CD4-positive, alpha-beta T cell treated with Interleukin-21 for 1 hour (primary cell): ENCODE data around the gene TRIM39.
"Not testable (repeated sequence)": the region's sequence is repeated elsewhere in the genome, so short reads cannot be mapped to it uniquely, and the experiment has no call there.

Experiments
- DNase-seq: peaks from one replicate; pipeline ENCODE4 v3.0.0-alpha.2; 2020

TRIM39 gene

DNA sequence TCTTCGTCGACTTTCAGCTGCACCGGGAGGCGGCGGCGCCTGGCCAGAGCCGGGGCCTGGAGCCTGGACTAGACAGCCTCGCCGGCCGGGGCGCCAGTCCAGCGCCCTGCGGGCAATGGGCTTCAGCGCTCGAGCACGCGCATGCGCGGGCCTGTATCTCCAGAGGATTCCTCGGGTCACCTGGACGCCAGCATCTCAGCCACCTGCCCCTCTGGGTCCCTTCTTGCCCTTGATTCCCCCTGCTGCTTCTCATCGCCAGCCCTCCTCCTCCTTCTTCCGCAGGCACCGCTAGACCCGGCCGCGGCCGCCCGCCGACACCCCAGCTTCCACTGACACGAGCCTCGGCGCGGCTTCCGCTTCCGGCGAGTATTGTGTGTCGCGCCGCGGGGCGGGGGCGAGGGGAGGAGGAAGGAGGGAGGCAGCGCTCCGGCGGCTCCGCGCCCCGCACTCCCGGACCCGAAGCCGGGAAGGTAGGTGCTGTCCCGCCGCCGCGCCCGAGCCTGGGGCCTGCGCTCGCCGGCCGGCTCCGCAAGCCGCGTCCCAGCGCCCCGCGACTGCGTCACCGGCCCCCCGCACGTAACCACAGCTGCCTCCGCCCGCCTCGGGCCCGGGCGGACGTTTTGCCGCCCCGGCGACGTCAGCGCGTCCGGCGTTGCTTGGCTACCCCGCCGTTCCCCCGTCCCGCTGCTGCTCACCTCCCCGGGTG is at the start of gene TRIM39:
Gene TRIM39 (plus strand): TSS at position 402 of the 706 bp plus-strand sequence. CDS start 2,391 bp downstream, outside the sequence.
- DNase-seq: peak; percentile 92

DNA sequence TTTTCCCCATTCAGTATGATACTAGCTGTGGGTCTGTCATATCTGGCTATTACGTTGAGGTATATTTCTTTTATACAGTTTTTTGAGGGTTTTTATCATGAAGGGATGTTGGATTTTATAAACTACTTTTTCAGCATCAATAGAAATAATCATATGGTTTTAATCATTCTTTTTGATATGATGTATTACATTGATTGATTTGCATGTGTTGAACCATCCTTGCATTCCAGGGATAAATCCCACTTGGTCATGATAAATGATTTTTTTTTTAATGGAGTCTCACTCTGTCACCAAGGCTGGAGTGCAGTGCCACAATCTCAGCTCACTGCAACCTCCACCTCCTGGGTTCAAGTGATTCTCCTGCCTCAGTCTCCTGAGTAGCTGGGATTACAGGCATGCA is 45.7 kb upstream of the TRIM39 start:
- not testable (repeated sequence) for DNase-seq

DNA sequence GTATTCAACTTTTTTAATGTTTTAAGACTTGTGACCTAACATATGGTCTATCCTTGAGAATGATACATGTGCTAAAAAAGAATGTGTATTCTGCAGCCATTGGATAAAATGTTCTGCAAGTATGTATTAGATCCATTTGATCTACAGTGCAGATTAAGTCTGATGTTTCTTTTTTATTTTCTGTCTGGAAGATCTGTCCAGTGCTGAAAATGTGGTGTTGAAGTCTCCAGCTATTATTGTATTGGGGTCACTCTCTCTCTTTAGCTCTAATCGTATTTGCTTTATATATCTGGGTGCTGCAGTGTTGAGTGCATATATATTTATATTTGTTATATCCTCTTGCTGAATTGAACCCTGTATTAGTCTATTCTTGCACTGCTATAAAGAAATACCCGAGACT is 44.2 kb upstream of the TRIM39 start:
- DNase-seq: no peak

DNA sequence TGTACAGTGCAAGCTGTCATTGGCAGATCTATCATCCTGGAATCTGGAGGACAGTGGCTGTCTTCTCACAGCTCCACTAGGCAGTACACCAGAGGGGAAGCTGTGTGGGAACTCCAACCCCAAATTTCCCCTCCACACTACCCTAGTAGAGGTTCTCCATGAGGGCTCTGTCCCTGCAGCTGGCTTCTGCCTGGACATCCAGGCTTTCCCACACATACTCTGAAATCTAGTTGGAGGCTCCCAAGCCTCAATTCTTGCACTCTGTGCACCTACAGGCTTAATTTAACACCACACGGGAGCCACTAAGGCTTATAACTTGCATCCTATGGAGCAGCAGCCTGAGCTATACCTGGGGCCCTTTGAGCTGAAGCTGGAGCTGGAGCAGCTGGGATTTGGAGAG is 43.0 kb upstream of the TRIM39 start:
- DNase-seq: no peak

DNA sequence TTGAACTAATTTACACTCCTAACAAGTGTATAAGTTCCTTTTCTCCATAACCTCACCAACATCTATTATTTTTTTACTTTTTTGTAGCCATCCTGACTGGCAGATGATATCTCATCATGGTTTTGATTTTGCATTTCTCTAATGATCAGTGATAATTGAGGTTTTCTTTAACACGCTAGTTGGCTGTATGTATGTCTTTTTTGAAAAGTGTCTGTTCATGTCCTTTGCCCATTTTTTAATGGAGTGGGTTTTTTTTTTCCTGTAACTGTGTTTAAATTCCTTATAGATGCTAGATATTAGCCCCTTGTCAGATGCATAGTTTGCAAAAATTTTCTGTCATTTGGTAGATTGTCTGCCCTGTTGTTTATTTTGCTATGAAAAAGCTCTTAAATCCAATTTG is 39.6 kb upstream of the TRIM39 start:
- DNase-seq: no peak

DNA sequence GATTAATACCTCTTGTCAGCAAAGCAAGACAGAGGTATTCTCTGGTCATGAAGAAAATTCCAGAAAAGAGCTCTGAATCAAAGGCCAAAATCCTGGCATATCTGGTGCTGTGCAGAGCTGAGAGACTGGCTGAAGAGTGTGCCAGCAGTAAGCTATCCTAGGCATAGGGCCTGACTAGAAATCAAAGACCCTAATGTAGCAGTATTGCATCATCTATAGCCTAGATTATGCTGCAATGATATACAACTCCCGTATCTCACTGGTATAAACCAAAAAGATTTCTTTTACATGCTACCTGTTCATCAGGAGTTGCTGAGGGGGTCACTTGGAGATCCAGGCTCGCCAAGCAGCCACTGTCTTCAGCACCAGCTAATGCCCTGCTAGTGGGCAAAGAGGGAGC is 30.9 kb upstream of the TRIM39 start:
- no peak for DNase-seq

DNA sequence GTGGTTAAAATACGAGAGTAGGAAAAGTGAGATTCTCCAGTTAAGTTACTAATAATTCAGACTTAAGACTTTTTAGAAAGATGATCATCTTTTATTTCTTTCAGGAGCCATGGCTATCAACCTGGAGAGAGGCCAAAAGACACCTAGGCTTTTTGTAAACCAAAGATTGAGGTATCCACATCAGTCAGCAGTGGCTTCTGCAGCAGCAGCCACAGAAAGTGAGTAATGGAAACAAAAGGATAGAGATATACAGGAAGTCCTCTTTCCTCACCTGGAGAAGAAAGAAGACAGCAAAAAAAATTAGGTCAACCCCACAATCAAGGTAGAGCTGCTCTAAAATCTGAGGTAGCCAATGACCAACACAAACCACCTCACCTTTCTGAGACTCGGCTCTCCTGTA is 22.7 kb upstream of the TRIM39 start:
- no peak for DNase-seq

DNA sequence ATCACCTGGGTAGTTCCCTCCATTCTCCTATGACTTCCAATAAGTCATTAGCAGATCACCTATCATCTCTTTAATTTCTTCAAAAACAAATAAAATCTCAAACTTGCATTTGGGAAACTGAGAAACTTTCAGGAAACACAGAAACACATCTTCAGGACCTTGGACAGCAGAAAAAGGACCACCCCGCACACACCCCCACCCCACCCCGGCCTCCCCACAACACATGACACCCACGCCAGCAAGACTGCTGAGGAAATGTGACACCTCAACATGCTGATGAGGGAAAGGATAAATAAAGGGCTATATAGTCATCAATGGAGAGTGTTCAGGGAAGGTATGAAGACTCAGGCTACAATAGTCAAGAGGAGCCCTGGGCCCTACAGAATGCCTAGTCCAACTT is 15.6 kb upstream of the TRIM39 start:
- no peak for DNase-seq

DNA sequence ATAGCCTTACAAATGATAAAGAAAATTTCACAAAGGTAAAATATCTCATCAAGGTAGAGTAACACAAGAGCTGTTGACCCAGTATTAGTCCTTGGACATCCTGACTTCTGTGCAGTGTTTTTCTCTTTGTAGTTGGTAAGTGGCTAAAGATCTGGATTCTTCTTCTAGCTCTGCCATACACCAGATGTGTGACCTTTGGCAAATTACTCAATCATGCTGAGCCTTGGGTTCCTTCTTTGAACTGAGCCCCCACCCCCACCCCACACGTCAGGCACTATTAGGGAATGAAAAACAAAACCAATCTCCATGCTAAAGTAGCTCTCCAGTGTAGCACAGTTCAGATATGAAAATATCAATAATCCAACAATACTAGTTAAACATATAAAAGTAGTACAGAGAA is 15.1 kb upstream of the TRIM39 start:
- DNase-seq: no peak

DNA sequence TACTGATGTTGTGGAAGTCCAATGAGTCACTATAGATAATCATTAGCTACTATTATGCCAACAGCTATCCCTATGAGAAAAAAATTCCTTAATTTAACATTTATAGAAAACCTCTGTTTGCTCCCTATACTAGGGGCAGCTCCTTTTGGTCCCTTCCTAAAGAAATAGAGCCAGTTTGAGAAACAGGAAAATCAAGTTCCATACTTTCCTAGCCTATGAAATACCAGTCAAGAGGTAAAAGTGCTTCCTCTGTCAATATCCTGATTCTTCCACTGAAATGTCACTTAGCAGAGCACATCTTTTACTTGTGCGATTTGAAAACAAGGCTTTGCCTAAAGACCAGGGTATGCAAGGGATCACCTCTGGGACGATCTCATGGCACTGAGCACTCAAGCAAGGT is 14.5 kb upstream of the TRIM39 start:
- no peak for DNase-seq

DNA sequence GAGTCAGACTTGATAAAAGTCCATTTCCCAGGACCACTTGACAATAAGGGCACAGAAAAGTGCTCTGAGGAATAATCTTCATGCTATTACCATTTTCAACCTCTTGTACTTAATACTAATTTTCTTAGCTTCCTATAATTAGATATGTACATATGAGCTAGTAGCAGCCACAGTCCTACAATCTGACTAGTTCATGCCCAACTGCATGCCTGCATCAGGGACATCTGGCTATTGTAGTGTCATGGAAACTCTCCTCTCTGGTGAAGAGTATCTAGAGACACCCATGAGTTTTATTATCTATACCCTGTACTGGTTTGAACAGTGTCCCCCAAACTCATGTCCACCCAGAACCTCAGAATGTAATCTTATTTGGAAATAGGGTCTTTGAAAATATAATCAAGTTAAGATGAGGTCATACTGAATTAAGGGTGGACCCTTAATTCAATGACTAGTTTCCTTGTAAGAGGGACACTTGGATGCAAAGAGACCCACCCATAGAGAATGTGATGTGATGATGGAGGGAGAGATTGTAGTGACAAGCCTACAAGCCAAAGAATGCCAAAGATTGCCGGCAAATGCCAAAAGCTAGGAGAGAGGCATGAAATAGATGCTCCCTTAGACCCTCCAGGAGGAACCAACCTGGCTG is 13.9 kb upstream of the TRIM39 start:
- no peak for DNase-seq

DNA sequence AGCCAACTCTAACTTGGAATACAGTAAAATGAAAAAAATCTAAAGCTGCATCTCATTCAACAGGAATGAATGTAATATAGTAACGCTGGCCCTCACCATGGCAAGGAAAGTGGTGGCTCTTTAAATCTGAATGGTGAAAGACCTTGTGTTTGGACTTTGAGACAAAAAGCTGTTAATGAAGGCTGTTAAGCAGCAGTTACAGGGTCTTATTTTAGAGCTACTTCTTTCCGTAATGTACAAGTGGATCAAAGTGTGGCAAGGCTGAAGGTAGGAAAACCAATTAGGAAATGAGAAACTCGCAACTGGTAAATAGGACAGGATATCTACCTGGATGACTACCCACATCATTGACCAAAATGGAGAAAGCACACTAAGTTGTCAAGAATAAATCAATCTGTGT is 11.6 kb upstream of the TRIM39 start:
- no peak for DNase-seq

DNA sequence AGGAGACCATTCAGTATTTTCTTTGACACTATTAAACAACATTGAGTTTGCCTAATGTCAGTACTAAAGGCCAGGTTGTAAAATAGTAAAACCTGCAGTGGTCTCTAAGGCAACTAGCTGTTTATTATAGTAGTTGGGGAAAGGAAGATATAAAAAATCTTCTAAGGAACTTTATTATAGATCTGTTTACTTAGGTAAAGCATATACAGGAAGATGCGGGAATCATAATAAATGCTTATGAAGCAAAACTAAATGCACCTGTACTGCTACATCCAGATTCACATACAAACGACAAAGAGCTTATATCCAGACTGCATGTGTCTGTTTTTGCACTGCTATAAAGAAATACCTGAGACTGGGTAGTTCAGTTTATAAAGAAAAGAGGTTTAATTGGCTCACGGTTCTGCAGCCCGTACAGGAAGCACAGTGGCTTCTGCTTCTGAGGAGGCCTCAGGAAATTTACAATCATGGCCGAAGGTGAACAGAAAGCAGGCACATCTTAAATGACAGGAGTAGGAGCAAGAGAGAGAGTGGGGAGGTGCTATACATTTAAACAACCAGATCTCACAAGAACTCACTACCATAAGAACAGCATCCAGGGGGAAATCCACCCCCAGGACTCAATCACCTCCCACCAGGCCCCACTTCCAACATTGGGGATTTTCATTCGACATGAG is 8.7 kb upstream of the TRIM39 start:
- DNase-seq: peak; percentile 25

DNA sequence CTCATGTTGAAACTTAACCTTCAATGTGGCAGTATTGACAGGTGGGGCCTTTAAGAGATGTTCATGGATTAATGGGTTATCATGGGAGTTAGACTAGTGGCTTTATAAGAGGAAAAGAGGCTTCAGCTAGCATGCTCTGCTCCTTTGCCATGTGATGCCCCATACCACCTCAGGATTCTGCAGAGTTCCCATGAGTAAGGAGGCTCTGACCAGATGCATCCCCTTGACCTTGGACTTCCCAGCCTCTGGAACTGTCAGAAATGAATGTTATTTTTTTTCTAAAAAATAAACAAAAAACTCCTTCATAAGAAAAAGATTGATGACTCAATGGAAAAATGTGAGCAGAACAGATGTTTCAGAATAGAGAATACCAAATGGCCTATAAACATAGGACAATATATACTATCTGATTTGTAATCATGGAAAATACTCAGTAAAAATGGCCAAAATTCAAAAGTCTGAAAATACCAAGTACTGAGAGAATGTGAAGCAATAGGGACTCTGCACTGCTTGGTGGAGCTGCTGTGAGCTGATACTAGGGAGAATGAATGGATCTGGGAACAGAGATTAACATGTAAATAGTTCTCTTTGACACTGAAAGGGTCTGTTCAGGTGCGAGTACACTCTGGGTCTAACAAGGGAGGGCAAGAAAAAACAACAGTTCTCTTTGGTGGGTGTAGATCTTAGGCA is 7.4 kb upstream of the TRIM39 start:
- no peak for DNase-seq

DNA sequence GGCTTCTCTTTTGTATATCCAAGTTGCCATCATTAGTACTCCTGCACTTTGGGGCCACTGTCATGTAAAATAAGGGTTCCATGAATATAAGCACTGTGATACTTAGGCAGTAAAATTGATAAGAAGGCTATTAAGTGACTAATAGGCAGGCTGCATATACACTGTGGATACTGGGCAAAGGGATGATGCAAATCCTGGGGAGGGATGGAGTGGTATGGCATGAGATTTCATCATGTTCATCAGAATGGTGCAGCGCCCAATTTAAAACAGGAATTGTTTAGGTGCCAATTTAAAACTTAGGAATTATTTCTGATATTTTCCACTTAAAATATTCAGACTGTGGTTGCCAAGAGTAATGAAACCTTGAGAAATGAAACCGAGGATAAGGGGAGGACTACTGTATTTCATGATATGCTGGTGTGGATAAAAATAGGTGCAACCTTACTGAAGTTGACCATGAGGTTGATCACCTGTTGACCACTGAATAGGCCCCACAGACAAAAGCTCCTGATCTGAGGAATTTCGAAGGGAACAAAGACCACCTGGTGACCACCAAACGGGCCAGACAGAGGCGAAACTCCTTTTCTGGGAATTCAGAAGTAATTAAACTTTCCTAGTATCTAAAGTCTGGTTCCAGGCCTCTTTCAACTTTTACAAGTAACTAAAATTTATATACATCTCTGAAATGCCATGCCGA is 4.9 kb upstream of the TRIM39 start:
- no peak for DNase-seq

DNA sequence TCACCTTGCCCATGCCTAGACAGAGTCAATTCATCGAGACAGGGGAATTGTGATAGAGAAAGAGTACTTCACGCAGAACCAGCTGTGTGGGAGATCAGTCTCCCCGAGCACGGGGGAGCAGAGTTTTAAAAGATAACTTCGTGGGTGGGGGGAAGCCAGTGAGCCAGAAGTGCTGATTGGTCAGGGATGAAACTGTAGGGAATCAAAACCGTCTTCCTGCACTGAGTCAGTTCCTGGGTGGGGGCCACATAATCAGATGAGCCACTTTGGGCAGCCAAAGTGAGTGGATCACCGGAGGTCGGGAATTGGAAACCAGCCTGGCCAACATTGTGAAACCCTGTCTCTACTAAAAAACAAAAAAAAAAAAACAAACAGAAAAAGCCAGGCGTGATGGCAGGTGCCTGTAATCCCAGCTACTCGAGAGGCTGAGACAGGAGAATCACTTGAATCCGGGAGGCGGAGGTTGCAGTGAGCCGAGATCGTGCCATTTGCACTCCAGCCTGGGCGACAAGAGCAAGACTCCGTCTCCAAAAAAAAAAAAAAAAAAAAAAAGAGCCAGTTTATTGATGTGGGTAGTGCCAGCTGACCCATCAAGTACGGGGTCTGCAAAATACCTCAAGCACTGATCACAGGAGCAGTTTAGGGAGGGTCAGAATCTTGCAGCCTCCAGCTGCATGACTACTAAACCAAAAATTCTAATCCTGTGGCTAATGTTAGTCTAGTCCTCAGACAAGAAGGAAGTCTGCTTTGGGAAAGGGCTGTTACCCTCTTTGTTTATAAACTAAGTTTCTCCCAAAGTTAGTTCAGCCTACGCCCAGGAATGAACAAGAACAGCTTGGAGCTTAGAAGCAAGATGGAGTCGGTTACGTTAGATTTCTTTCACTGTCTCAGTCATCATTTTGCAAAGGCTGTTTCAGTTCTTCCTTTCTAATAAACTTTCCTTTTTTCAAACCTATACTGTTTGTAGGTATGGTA is 3.9 kb upstream of the TRIM39 start:
- peak; percentile 16 for DNase-seq

DNA sequence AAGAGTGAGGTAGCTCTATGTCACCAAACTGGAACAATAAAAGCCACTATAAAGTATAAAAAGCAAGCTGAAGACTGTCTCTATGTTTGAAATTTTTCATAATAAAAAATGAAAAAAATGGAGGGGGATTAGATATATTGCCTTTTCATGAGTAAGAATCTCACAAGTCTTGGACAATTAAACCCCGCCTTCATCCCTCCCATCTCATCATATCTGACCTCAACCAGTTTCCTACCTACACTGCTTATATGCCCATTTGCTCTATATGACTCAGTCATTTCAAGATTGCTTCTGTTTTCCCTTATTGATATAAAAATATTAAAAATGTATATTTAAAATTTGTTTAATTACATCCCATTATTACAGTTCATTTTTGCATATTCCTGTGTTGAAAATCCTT is 2.9 kb upstream of the TRIM39 start:
- DNase-seq: peak; percentile 17

DNA sequence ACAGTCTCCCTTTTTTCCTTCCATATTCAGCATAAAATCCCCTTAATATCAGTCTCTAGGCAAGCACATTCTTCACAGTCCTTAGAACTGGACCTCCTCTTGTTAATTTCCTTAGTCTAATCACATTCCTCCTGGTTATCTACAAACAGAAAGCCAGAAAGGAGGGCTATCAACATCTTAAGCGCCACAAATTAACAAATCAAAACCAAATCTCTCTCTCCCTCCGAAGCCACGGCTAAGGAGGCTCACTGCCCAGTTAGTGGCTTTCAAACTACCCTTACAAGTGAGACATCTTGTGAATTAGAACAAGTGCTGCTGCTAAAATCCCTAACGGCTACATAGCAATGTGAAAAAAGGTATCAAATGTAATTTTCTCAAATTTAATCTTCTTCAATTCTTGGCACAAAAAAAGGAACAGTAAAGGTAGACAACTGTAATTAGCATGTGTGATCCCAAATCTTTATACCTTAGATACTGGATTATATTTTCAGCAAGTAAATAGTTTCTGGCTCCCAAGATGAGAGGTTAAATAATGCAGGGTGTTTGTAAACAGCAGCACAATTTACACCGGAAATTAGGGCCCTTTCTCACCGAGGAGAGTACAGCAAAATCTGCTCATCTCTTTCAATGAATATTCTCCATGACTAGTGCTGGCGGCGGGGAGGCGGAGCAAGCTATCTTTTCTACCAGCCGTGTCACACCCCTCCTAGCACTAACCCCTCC is 1.4 kb upstream of the TRIM39 start:
- DNase-seq: peak; percentile 90

DNA sequence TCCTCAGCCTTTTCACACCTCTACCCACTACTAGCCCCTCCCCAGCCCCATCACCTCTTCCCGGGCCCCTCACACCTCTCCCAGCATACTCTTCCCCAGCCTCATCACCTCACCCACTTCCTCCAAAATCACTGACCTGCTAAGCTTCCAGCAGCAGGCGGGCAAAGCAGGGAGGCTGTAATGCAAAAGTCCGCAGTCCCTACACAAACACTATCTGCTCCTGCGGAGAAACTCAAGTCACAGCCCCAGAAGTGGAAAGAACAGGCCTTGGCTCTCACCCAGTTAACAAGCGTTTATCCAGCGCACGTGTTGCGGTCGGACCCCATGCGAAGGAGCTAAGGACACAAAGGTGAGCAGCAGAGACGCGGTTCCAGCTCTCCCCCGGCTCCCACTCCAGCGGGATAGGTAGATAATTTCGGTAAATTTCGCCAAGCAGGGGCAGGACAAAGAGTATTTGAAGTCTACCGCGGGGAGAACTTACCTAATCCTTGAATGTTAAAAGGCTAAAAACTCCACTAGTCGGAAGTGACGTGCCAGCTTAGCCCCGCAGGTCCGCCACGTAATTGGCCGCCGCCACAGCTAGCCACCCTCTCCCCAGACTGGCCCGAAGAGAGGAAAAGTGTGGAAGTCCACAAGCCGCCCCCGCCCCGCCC is 728 bp upstream of the TRIM39 start:
- peak; percentile 85 for DNase-seq

DNA sequence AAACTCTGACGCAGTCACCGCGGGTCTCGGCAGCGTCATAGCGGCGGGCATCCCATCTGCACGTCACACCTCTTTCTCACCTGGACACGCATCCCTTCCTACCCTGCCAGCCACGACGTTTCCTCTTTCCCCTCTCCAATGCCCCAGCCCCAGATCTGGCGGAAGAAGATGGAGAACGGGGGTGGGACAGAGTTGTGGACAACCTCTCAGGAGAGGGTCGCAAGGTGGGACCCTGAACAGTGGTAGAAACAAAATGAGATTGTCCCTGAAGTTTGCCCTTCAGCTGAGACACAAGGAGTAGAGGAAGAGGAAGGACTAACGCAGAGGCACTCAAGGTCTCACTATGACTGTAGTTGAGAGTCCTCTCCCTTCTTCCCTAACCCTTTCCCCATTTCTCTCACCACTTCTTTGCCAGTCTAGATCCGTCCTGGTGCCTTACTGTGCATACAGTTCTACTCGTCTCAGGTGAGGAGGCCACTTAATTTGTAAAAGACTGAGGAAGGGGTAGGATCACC is 562 bp downstream of the TRIM39 start:
- no peak for DNase-seq
